VCaP (cell line): ENCODE measurements around the gene TBC1D13.

Experiments used
- H3K27ac ChIP-seq: fragments of 450-650 bp; 2 replicates; pipeline ENCODE4 v1.5.1; 2017
- CTCF ChIP-seq: fragments of 450-650 bp; conservative IDR thresholded peaks from 2 replicates; pipeline ENCODE4 v1.5.1; 2017; ENCODE audit warnings: mild to moderate bottlenecking, moderate library complexity

TBC1D13 gene

DNA sequence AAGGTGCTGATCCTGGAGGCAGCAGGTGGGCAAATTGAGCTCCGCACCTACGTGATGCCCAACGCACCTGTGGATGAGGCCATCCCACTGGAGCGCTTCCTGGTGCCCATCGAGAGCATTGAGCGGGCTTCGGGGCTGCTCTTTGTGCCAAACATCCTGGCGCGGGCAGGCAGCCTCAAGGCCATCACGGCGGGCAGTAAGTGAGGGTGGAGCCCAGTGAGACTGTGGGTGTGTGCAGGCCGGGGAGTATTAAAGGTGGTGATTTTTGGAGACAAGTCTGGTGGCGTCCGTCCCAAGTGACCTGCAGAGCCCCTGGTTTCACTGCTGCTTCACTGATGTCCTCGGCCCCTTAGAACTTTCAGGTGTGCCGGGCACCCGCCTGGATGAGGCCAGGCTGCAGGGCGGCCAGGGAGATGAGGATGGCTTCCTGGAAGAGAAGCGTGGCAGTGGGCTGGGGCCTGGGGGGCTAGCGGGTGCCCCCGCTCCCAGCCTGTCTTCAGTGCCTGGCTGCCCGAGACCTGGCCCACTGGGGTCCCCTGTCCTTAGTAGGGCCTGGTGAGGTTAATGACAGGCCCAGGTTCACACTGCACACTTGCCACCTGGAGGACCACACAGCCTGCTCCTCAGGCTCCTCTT lies 35.5 kb downstream of the TBC1D13 start:
- no peak for TF ChIP-seq CTCF
- no peak overlapping the region for H3K27ac ChIP-seq

GRCh38 chr9:128823362-128823902 lies 36.4 kb downstream of the TBC1D13 start:
- TF ChIP-seq CTCF: no peak
- H3K27ac ChIP-seq: no peak overlapping the region

DNA sequence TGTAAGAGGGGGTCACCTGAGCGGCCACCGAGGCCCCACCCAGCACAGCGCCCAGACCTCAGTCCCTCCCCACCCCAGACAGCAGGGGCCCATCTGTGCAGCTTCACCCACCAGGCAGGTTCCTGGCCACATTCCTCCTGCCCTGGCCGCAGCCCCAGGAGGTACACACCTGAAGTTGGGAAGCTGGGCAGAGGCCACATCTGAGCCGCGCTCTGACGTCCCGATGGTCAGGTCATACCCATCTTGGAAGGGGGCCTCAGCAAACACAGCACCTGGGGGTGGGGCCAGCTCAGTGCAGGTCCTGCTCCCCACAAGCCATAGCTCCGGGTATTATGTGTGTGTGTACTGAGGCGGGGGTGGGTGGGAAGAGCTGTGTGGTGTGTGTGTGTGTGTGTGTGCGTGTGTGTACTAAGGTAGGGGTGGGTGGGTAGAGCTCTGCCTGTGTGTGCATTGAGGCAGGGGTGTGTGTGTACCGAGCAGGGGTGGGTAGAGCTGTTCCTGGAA lies 36.9 kb downstream of the TBC1D13 start:
- H3K27ac ChIP-seq: no peak overlapping the region
- no peak for TF ChIP-seq CTCF

GRCh38 chr9:128824911-128825310 lies 37.9 kb downstream of the TBC1D13 start:
- TF ChIP-seq CTCF: no peak
- H3K27ac ChIP-seq: no peak overlapping the region

- H3K27ac ChIP-seq: no peak overlapping the region
- peak; percentile 47; the same call in 1 of the 2 replicates for TF ChIP-seq CTCF
These were observed 39.1 kb downstream of the TBC1D13 start for GRCh38 chr9:128825923-128826700.

- peak overlapping the region; percentile 8; the same call in 1 of the 2 replicates for H3K27ac ChIP-seq
- no peak for TF ChIP-seq CTCF
These were observed 41.2 kb downstream of the TBC1D13 start for GRCh38 chr9:128828267-128828666.

DNA sequence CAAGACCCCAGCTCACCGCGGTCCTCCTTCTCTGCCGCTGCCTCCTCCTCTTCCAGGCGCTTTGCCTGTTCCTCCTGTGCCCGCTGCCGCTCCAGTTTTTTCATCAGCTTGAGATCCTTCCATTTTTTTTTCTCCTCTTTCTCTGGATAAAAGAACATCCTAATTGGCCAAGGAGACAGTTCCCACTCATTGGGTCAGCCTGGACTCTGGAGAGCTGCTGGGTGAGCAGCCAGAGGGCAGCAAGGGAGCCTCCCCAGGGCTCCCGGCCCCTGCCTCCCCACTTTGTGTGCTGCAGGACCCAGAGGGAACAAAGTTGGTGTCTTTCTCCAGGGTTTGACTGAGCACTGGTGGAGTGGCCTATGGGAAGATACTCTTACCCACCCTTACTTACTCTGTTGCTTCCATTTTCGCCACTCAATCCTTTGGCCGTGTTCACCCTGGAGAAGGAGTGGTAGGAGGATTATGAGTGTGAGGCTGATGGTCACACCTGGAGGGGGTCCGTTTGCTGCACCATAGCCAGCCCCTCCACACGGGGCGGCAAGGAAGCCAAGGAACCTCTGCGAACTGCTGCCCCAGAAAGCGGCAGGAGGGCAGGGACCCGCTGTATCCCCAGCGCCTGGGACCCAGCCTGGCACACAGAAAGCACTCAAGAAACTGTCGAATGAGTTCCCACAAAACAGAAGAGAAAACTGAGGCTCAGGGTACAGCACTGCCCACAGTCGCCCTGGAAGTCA lies 41.8 kb downstream of the TBC1D13 start:
- peak overlapping the region; percentile 83 for H3K27ac ChIP-seq
- no peak for TF ChIP-seq CTCF
